Activated CD4-positive, alpha-beta T cell treated with anti-CD3 and anti-CD28 coated beads, Interleukin-2, amount 50 U/mL, for 48 hours (primary cell): ENCODE measurements around the gene ZNF236.
"Not testable (repeated sequence)": the region's sequence is repeated elsewhere in the genome, so short reads cannot be mapped to it uniquely, and the experiment has no call there.

ENCODE experiments used
- DNase-seq, 2 experiments: peaks; one replicate each; pipeline ENCODE4 v3.0.0-alpha.2; 2020

The ZNF236 gene

GRCh38 chr18:76914314-76914713, 92.0 kb downstream of the ZNF236 start:
- no peak for DNase-seq

GRCh38 chr18:76914796-76915195, 92.4 kb downstream of the ZNF236 start:
- no peak for DNase-seq

GRCh38 chr18:76915456-76915855, 93.1 kb downstream of the ZNF236 start:
- DNase-seq = no peak

DNA sequence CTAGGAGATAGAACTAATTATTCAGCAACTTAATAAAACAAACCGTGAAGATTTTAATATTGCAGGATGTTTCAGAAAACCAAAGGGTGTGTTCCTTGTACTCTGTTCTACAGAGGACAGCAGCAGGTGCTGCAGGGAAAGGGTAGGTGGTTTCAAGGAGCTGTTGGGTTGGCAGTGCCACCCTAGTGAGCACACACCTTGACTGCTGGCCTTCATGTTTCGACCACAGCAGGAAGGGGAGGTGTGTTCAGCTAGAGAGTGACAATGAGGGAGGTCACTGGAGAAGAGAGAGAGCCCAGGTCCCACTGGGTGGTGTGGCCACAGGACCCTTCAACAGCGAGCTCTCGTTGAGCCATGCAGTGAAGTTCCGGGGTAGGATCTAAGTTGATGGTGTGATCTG, 98.6 kb downstream of the ZNF236 start:
- DNase-seq = no peak

DNA sequence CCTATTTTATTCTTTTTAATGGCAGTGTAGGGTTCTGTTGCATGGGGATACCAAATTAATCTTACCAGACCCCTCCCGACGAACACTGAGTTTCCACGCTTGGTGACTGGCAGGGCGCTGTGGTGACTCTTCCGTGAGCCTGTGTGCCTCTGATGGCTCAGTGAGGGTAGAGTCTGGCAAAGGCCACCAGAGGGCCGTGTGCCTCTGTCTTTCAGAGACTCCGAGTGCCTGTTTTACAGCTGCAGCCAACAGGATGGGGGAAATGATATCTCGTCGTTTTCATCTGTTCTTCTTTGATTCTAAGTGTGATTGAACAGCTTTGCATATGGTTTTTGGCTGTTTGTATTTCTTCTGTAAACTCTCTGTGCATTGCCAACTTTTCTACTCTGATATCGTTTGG, 99.8 kb downstream of the ZNF236 start:
- peak; percentile 29 to 47 for DNase-seq

DNA sequence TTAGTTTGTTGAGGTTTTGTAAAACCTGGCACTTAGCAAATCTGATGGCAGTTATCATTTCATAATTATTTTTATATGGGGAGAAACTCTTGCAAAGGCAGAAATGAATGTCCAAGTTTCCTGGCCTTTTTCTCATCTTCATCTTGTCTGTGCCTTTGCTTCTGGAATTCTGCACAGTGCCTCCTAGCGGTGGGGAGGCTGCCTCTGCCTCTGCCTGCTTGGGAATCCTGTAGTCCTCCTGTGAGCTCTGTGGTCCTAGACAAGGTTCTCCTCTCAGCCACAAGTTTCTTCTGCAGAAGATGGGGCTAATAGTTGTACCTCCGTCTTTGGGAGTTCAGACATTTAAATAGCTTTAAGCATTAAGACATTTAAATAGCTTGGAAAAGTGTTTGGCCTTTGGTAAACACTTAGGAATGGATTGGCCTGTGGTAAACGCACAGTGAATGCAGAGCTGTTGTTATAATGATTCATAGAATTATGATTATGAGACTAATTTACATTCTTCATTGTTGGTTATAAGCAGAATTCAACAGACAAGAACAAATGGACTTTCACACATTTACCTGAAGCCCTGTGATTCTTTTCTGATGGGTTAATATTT, 101.2 kb downstream of the ZNF236 start:
- no peak for DNase-seq

DNA sequence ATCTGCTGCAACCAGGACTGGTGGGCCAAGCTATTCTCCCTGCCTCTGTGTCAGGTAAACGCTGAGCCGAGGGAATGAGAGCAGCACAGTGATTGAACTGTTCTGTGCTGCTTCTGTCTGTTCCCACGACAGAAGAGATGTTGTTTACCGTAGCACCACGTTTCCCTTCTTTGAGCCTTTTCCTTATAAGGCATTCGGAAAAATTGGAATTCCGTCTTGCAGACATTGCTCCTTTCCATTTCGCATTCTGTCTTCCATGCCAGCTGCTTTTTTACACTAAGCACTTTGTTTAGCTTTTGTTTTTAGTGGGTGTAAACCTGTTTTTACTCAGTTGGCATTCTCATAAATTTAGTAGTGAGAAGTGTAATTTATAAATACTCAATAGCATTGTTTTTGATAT, 103.1 kb downstream of the ZNF236 start:
- no peak for DNase-seq

DNA sequence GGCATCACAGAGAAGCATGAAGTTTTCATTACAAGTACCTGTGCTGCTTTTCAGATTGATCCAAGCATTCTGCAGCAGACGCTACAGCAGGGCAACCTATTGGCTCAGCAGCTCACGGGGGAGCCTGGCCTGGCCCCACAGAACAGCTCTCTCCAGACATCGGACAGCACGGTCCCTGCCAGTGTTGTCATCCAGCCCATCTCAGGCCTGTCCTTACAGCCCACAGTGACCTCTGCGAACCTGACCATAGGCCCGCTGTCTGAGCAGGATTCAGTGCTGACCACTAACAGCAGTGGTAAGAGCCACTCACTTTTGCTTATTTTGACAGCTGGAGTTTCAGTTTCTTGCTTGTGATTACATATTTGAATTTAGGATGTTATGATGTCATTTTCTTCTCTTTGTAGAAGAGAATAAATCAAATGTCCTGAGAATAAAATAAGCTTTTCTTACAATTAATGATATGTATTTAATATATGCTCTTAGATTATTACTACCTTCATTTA, 104.9 kb downstream of the ZNF236 start:
- no peak for DNase-seq

- no peak for DNase-seq
These were observed 106.0 kb downstream of the ZNF236 start for GRCh38 chr18:76928179-76928868.

- no peak for DNase-seq
These were observed 108.8 kb downstream of the ZNF236 start for GRCh38 chr18:76931171-76931570.

DNA sequence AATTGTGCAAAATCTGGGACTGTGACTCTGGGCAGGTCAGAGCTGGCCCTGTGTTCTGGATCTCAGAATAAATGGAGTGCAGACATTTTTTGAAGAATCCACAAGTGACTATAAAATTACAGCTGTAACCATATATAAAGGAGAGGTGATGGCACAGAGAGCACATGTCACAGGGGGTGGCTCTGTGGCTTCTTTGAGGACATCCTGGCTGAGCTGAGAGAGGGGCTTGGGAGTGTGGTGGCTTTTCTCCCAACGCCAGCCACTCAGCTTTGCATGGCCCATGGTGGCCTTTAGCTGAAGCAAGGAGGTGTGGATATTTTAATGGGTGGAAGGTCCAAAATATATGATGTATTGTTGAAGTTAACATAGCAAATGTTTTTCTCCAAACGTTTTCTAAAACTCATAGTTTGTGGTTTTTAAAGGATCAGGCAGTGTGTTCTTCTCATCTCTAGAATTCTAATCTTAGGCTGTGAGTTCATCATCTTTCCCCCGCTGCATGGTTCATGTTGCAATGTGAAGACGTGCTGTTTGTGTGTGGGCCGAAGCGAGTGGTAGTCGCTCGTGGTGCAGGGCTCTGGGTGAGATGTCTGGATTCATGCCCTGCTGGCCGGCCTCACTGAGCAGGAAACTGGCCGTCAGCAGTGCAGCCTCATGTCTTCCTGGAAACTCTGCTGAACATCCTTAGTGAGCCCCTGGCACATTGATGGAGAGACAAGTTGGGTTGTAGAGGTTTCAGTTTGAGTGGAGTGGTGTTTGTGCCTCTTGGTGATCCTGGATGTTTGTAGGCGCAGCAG, 109.9 kb downstream of the ZNF236 start:
- DNase-seq = no peak

- no peak for DNase-seq
These were observed 113.5 kb downstream of the ZNF236 start for GRCh38 chr18:76935722-76936337.

- DNase-seq = no peak
These were observed 114.5 kb downstream of the ZNF236 start for GRCh38 chr18:76936877-76937276.

GRCh38 chr18:76937597-76937996, 115.2 kb downstream of the ZNF236 start:
- no peak for DNase-seq

DNA sequence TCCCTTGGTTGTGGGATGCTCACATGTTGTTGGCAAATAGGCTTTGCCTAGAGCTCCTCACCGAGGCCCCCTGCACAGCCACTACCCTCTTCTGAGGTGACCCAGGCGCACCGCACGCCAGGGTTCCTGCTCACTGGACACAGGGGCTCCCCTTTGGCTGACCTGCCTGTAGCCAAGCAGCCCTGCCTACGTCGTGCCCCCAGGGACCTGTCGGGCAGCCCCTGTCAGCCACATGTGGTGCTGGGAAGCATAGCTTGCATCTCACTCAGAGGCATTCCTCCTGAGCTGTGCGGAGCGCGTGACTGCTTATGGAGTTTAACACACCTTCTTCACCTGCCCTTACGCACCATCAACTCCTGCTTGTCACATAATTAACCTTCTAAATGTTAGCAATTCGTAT, 116.3 kb downstream of the ZNF236 start:
- DNase-seq = no peak

DNA sequence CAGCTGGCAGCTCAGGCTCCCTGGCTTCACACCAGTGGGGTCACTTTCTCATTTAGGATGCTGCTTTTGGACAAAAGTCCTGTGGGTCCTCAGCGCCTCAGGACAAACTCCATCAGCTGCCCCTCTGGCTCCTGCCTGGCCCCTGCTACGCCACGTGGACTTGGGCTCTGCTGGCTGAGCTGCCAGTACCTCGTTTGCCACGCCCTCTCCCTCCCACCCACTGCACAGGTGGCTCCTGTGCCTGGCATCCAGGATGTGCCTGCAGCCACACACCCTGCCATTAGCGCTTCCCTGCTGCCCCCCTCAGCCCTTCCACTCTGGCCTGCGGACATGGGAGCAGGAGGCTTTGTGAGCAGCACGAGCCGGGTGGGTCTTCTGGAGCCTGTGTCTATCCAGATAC, 118.9 kb downstream of the ZNF236 start:
- DNase-seq = no peak

- DNase-seq = no peak
These were observed 121.4 kb downstream of the ZNF236 start for GRCh38 chr18:76943542-76944339.

DNA sequence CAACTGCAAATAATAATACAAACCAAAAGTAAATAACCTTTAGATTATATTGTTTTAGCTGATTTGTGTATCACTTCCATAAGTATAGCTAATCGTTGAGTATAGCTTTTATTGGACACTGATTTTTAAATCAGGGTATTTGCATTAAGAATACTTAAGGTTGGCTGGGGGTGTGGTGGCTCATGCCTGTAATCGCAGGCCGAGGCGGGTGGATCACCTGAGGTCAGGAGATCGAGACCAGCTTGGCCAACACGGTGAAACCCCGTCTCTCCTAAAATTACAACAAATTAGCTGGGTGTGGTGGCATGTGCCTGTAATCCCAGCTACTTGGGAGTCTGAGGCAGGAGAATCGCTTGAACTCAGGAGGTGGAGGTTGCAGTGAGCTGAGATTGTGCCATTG, 122.0 kb downstream of the ZNF236 start:
- not testable (repeated sequence) for DNase-seq

GRCh38 chr18:76948345-76948744, 126.0 kb downstream of the ZNF236 start:
- no peak for DNase-seq

GRCh38 chr18:76951456-76952247, 129.3 kb downstream of the ZNF236 start:
- DNase-seq = no peak

DNA sequence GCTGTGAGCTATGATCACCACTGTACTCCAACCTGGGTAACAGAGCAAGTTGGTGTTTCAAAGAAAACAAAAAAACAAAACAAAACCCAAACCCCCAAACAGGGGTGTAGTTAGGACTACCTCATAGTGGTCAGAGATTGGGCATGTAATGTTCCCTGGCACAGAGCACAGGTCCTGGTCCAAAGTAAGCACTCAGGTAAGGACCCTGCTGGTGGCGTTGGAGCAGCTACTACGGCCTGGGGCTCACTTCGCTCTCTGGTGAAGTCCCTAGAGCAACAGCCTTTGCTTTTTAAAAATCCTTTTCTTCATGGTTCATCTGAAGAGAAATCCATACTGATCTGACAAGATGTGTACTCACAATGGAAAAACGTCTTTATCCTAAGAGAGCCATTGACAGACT, 130.4 kb downstream of the ZNF236 start:
- DNase-seq = no peak

GRCh38 chr18:76953156-76953555, 130.8 kb downstream of the ZNF236 start:
- DNase-seq = no peak
